GM19395 (cell line): ENCODE results near the gene E2F2.

Experiments used
- ATAC-seq: cut with Tn5 transposase; IDR thresholded peaks from one replicate; pipeline ENCODE4 v1.9.1; 2021; ENCODE audit warnings: mild to moderate bottlenecking, moderate library complexity; ENCODE audit not compliant: unreplicated experiment

E2F2 gene

GRCh38 chr1:23489842-23490241 lies 41.2 kb downstream of the E2F2 start:
- no peak for ATAC-seq

DNA sequence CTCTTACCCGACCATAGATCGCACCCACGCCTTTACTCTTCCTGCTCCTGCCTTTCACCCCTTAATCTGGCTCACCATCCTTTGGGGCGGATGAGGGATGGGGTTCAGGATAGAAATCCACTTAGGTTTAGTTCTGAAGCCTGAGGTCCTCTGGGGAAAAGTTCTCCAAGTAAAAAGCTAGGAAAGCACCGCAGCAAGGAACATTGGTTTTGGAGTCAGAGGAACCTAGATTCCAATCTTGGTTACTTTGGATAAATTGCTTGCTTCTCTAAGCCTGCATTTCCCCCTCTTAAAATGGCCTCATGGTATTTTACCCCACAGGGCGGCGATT lies 46.1 kb downstream of the E2F2 start:
- ATAC-seq = no peak

GRCh38 chr1:23484253-23485001 lies 46.6 kb downstream of the E2F2 start:
- peak; percentile 60 for ATAC-seq

DNA sequence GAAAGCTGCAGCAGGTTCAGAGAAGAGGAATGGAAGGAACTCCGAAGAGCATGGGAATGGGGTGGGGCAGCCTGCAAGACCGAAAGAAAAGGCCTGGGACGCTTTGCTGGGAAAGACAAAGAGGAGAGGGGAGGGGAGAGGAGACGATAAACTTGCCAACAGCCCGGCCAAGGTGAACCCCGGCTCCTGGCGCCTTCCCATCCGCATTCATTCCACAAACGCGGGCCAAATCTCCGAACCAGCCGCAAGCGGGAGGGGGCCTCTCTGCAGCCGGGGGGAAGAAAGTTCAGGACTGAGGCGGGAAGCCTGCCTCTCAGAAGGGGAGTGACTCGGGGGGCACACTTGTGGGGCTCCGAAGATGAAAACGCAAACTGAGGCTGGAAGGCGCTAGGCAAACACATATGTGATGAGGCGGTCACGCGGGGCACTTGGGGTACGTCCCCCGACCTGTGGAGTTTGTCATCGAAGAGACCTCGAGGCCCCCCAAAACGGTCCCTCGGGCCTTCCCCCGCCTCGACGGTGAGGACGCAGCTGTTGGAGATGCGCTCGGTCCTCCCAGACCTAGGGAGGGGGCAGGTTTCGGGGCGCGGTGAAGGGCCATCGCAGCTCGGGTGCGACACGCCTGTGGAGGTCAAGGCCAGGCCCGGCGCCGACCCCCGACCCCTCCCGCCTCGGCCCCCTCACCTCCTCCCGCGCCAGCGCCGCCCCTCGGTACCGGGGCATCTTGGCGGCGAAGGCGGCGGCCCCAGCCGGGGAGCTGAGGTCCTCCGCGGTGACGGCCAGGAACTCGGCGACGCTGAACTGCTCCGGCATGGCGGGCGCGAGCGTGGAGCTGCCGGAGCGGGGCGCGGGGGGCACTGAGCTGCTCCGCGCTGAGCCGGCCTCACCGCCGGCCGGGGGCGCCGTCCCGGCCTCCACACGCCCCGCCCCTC lies 47.4 kb downstream of the E2F2 start, which contains the start of gene ASAP3:
TSS of gene ASAP3 (minus strand) at position 859 of the 932 bp plus-strand sequence. CDS start at position 813, 46 bp downstream.
- no peak for ATAC-seq

DNA sequence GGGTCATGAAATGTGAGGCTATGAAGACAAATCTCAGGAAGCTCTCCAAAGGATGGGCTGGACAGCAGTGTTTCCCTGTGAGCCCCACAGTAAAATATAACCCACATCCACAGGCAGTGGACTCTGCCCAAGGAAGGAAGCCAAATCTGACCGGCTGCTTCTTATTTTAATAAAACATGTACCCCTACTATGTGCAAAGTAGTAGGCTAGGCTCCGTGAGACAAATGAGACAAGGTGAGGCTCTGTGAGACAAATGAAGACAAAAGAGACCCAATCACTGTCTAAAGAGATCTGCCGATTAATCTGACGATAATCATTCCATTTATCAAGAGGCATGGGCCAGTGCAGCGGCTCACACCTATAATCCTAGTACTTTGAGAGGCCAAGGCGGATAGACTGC lies 49.1 kb downstream of the E2F2 start:
- ATAC-seq = no peak

DNA sequence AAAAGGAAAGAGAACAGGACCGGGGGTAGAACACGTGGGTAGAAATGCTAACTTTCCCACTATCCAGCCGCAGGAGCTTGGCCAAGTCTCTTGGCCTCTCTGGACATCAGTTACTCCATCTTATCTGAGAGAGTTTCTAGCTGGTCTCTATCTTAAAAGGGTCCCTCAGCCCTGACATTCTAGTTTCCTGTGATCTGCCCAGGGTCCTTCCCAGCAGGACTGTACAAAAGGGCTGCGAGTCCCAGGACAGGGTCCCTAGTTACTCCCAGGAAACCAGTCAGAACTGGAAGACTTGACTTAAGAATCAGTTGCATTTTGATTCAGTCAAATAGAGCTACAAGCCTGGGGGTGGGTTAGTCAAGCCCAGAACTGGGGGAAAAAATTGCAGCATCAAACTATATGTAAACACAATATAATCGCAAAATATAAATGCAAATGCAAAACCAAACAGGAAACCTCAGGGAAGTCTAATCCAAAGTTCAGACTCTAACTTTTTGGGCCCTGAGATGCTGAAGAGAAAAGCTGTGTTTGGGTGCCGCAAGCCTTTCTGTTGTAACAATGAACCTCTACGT lies 49.9 kb downstream of the E2F2 start:
- ATAC-seq = no peak

- no peak for ATAC-seq
Observed at GRCh38 chr1:23480187-23481025, 50.6 kb downstream of the E2F2 start.

DNA sequence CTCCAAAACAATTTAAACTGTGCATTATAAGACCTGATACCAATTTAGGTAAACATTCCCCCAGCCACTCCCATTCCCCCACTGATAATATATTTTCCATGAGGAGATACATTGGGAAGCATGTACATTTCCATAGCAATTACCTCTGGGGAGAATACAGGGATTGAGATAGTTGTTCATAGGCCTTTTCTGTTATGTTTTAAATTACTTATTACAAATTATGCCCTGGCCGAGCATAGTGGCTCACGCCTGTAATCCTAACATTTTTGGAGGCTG lies 51.4 kb downstream of the E2F2 start:
- no peak for ATAC-seq

GRCh38 chr1:23478896-23479665 lies 52.0 kb downstream of the E2F2 start:
- ATAC-seq = no peak

DNA sequence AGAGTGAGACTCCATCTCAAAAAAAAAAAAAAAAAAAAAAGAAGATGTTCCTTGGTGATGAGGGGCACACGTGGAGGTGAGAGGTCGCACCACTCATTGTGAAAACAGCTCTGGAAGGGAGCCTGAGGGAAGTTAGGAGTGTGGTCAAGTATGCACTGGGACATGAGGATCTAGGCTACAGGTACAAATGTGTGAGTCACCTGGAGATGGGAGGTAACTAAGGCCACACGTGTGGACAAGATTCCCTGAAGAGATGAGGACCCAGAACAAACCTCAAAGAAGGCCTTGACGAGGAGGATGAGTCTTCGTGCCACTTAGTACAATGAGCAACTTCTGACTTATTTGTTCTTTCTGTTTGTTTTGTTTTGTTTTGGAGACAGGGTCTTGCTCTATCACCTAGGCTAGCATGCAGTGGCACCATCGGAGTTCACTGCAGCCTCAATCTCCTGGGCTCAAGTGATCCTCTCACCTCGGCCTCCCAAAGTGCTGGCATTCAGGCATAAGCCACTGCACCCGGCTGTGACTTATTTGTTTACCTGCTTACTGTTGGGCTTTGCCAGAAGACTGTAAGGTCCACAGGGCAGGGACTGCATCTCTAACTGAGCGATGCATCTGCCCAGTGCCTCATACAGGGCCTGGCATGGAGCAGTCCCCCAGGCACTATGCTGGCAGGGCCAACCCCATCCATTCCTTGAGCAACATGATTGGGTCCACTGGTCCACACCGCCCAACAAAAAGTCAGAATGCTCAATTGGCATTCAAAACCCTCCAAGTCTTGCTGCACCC lies 53.5 kb downstream of the E2F2 start:
- no peak for ATAC-seq

DNA sequence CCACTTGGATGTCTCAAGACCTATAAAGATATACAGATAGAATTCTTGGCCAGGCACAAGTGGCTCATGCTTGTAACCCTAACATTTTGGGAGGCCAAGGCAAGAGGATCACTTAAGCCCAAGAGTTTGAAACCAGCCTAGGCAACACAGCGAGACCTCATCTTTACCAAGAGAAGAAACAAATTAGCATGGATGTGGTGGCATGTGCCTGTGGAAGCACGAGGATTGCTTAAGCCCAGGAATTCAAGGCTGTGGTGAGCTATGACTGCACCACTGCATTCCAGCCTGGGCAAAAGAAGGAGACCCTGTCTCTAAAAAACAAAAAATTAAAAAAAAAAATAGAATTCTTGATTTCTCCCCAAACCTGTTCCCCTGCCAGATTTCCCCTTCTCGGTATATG lies 55.4 kb downstream of the E2F2 start:
- ATAC-seq = no peak

GRCh38 chr1:23475134-23475628 lies 55.9 kb downstream of the E2F2 start:
- no peak for ATAC-seq

- ATAC-seq = no peak
Observed at GRCh38 chr1:23473037-23473800, 57.8 kb downstream of the E2F2 start.

DNA sequence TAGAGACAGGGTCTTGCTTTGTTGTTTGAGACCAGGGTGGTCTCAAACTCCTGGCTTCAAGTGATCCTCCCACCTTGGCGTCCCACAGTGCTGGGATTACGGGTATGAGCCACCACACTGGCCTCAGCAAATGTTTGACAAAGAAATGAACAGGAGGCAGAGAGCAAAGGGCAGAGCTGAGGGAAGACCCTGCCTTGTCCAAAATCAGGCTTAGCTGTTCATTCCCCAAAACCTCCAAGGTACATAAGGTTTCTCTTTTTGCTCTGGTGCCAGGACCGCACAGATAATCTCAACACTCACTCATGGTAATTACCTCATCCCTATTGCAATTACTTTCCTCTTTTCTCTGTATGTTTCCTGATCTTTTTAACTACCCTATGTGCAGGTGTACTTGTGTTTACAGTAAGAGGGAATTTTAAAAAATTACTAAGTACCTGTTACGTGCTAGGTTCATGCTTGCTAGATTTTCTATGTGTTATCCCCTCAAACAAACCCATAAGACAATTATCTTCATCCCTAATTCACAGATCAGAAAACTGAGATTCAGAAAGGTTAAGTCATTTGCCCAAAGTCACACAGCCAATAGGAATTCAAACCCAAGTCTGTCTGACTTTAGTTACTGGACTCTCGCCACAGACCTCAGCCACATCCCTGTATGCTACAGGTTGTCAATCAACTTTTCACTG lies 58.5 kb downstream of the E2F2 start:
- ATAC-seq = no peak

DNA sequence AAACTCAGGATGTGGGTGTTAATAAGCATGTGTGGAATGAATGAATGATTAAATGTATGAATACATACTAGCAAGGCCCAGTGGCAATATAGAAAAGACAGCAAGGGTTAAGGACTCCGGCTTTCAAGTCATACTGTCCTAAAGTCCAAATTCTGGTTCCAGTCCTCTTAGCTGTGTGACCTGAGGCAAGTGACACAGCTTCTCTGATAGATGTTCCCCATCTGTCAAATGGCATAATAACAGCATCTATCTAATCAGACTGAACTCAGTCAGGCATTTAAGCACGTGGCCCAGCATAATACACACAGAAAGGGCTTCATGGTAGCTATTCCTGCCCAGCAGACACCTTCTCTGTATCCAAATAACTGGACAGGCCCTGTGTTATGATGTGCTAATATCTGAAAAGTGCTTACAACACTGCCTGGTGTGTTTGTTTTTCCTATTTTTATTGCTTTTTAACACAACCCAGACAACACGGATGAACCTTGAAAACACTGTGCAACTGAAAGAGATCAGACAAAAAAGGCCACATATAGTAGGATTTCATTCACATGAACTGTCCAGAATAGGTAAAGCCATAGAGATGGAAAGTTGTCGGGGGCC lies 59.5 kb downstream of the E2F2 start:
- no peak for ATAC-seq

DNA sequence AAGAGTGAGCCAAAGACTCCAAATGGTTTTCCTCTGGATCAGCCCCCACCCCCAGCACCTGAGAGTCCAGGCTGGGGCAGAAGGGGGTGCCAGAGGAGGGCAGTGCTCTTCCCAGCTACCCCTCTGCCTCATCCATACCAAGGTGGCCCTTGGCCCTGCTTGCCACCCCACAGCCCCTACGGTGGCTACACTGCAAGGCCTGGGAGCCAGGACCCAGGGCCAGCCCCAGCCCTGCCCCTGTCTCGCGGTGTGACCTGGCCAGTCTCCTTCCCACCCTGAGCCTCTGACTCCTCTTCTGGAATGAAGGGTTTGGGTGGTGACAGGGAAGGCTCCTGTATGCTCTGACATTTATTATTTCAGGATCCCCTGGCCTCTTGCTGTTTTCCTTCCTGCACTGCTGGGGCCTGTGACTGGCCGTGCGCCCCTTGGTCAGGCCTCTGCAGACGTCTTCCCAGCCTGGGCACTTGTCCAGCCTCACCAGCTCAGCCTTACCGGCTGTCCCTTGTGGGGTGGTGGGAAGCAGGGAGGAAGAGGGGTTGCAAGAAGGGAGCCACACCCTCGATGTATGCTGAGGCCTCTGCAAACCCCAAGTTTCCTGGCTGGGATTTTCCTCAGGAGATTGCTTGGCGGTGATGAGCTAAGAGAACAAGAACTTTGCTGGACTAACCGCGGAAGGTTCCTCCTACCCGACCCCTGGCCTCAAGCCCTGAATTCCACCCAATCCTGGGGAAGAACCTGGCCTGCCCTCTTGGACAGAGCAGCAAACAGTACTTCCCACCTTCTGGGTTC lies 60.6 kb downstream of the E2F2 start:
- no peak for ATAC-seq
